H1 (cell line): ENCODE data around the gene GPSM1.

Source experiments
- CBX8 ChIP-seq: fragments of 300-800, 300-1000 bp; sonication (generic); IDR thresholded peaks from 2 replicates; pipeline ENCODE4 v1.7.1; 2016; ENCODE audit warnings: low read depth, low read length, borderline replicate concordance
- CEBPB ChIP-seq: IDR thresholded peaks from 2 replicates; pipeline ENCODE4 v1.6.1; 2012; ENCODE audit warnings: low read depth, low read length
- CHD1 ChIP-seq: IDR thresholded peaks from 2 replicates; pipeline ENCODE4 v1.6.1; 2012; ENCODE audit warnings: low read depth, low read length, improper control_type of control experiment
- CTCF ChIP-seq, 3 experiments: IDR thresholded peaks; 1 replicate in 2 of 3; 2 replicates in 1 of 3; pipeline versions ENCODE4 v1.5.1 to v1.6.1; 2011; ENCODE audit warnings: low read length in 3 of 3, mild to moderate bottlenecking in 3 of 3, inconsistent platforms in 2 of 3, low read depth in 1 of 3, moderate library complexity in 1 of 3; ENCODE audit not compliant: insufficient read depth in 1 of 3; ENCODE audit errors: control extremely low read depth in 1 of 3
- EP300 ChIP-seq, 2 experiments: IDR thresholded peaks; 1 replicate in 1 of 2; 2 replicates in 1 of 2; pipeline ENCODE4 v1.6.1; 2011 to 2012; ENCODE audit warnings: low read depth in 2 of 2, low read length in 2 of 2, mild to moderate bottlenecking in 2 of 2, borderline replicate concordance in 1 of 2, inconsistent platforms in 1 of 2, moderate library complexity in 1 of 2
- EZH2 ChIP-seq: fragments of 200-600 bp; sonication (generic); IDR thresholded peaks from 2 replicates; pipeline ENCODE4 v1.7.1; 2012; ENCODE audit warnings: low read depth, mild to moderate bottlenecking, moderate library complexity, low read length, inconsistent platforms; ENCODE audit not compliant: severe bottlenecking
- POLR2AphosphoS5 ChIP-seq: IDR thresholded peaks from 2 replicates; pipeline ENCODE4 v1.6.1; 2011; ENCODE audit warnings: low read depth, low read length
- RNF2 ChIP-seq: fragments of 200-900, 300-1000 bp; sonication (generic); IDR thresholded peaks from 2 replicates; pipeline ENCODE4 v1.7.1; 2016; ENCODE audit warnings: borderline replicate concordance, low read depth, mild to moderate bottlenecking, antibody characterized with exemption, low read length; ENCODE audit not compliant: poor library complexity, severe bottlenecking; ENCODE audit errors: missing control alignments
- SIRT6 ChIP-seq: IDR thresholded peaks from one replicate; pipeline ENCODE4 v1.7.1; 2012; ENCODE audit warnings: low read length, inconsistent platforms
- SP1 ChIP-seq: IDR thresholded peaks from 2 replicates; pipeline ENCODE4 v1.6.1; 2011; ENCODE audit warnings: low read depth, low read length
- TAF1 ChIP-seq: IDR thresholded peaks from 2 replicates; pipeline ENCODE4 v1.6.1; 2011; ENCODE audit warnings: mild to moderate bottlenecking, low read depth, low read length
- TCF12 ChIP-seq: IDR thresholded peaks from 2 replicates; pipeline ENCODE4 v1.6.1; 2011; ENCODE audit warnings: low read depth, mild to moderate bottlenecking, low read length
- USF2 ChIP-seq: IDR thresholded peaks from 2 replicates; pipeline ENCODE4 v1.6.1; 2011; ENCODE audit warnings: low read length, improper control_type of control experiment

- TF ChIP-seq TCF12 = no peak
- TF ChIP-seq CTCF (IDR thresholded peaks at IDR 0.05; ENCODE audit: control extremely low read depth in 1 of 3, insufficient read depth in 1 of 3, low read depth in 1 of 3, low read length in 3 of 3) = no peak
- no peak for TF ChIP-seq CEBPB
- TF ChIP-seq EP300 (IDR thresholded peaks at IDR 0.05; ENCODE audit: borderline replicate concordance in 1 of 2, low read depth in 2 of 2, low read length in 2 of 2) = no peak
- no peak for TF ChIP-seq EZH2
- TF ChIP-seq SP1 = no peak
- TF ChIP-seq RNF2 = no peak
- no peak for TF ChIP-seq POLR2AphosphoS5
- TF ChIP-seq USF2 = no peak
- no peak for TF ChIP-seq TAF1
- TF ChIP-seq CBX8 = no peak
- TF ChIP-seq CHD1 = no peak
- TF ChIP-seq SIRT6 = no peak
Observed at GRCh38 chr9:136392538-136393449, 65.5 kb downstream of the GPSM1 start.
